T-cell (primary cell): ENCODE results near the gene PTPRR. TPM values are rescaled to one million over a fixed set of nuclear protein-coding genes. Genes with fewer than 3 reads are reported as not detected.

Experiments
- ATAC-seq, 4 experiments: fragments of 200-7000 bp in 3 of 4; fragments of 150-1000 bp in 1 of 4; cut with Tn5 transposase; replicated peaks in 1 of 4; 1 replicate in 3 of 4; 2 replicates in 1 of 4; pipeline ENCODE4 v1.10.0; 2021; ENCODE audit warnings: moderate library complexity in 3 of 4, mild to moderate bottlenecking in 2 of 4, moderate number of reproducible peaks in 1 of 4
- CTCF ChIA-PET, 2 donors: fragments of 300-600 bp; sonication (Branson Sonifier 250); formaldehyde crosslinking; loops; one replicate each; lab custom pipeline; 2022; ENCODE audit warnings: antibody characterized with exemption in 2 of 2; lab: Charles Lee
- POLR2A ChIA-PET, 2 donors: fragments of 300-600 bp; sonication (Branson Sonifier 250); formaldehyde crosslinking; loops; one replicate each; lab custom pipeline; 2022; ENCODE audit warnings: antibody characterized with exemption in 2 of 2; lab: Charles Lee
- DNase-seq, 35 experiments: peaks; one replicate each; pipeline versions ENCODE4 v3.0.0 to v3.0.0-alpha.2; 2013 to 2023
- H3K27ac ChIP-seq: one replicate; pipeline ENCODE4 v1.5.1; 2013; ENCODE audit warnings: low read length
- H3K27me3 ChIP-seq, 2 experiments: replicated peaks in 1 of 2; 1 replicate in 1 of 2; 2 replicates in 1 of 2; pipeline versions ENCODE4 v1.6.1 to v1.7.0; 2013; ENCODE audit warnings: low read length in 1 of 2, mixed read lengths in 1 of 2; ENCODE audit not compliant: control insufficient read depth in 2 of 2, insufficient read depth in 2 of 2; ENCODE audit errors: extremely low read depth in 1 of 2
- H3K36me3 ChIP-seq, 2 donors: 1 replicate in 1 of 2; 2 replicates in 1 of 2; pipeline versions ENCODE4 v1.6.1 to v1.7.0; 2013; ENCODE audit warnings: low read length in 1 of 2; ENCODE audit not compliant: control insufficient read depth in 2 of 2, insufficient read depth in 1 of 2; ENCODE audit errors: extremely low read depth in 1 of 2
- H3K4me1 ChIP-seq, 2 experiments: 1 replicate in 1 of 2; 2 replicates in 1 of 2; pipeline versions ENCODE4 v1.6.1 to v1.7.0; 2013; ENCODE audit warnings: low read length in 2 of 2, mixed read lengths in 1 of 2; ENCODE audit not compliant: insufficient read depth in 2 of 2, control insufficient read depth in 1 of 2; ENCODE audit errors: extremely low read depth in 1 of 2
- H3K4me3 ChIP-seq, 2 donors: 1 replicate in 1 of 2; 2 replicates in 1 of 2; pipeline versions ENCODE4 v1.5.1 to v1.7.0; 2013; ENCODE audit warnings: mild to moderate bottlenecking in 2 of 2, low read length in 1 of 2, moderate library complexity in 1 of 2; ENCODE audit not compliant: control insufficient read depth in 1 of 2; ENCODE audit errors: extremely low read depth in 1 of 2
- H3K9me3 ChIP-seq: 2 replicates; pipeline ENCODE4 v1.7.0; 2013
- H3K27ac Mint-ChIP-seq, 2 donors: one replicate each; pipeline ENCODE4 v1.8.0; 2020 to 2021; ENCODE audit warnings: mild to moderate bottlenecking in 2 of 2, mixed read lengths in 2 of 2
- H3K27me3 Mint-ChIP-seq, 2 donors: one replicate each; pipeline ENCODE4 v1.8.0; 2021 to 2022; ENCODE audit warnings: mixed read lengths in 2 of 2
- H3K36me3 Mint-ChIP-seq: one replicate; pipeline ENCODE4 v1.8.0; 2021; ENCODE audit warnings: mixed read lengths
- H3K4me1 Mint-ChIP-seq, 3 donors: one replicate each; pipeline ENCODE4 v1.8.0; 2020 to 2022; ENCODE audit warnings: mixed read lengths in 3 of 3, mild to moderate bottlenecking in 1 of 3
- H3K4me3 Mint-ChIP-seq, 3 donors: one replicate each; pipeline ENCODE4 v1.8.0; 2020 to 2022; ENCODE audit warnings: mild to moderate bottlenecking in 3 of 3, mixed read lengths in 3 of 3, moderate library complexity in 3 of 3
- H3K9me3 Mint-ChIP-seq, 3 donors: one replicate each; pipeline ENCODE4 v1.8.0; 2020 to 2022; ENCODE audit warnings: mixed read lengths in 3 of 3
- WGBS: methylation state at CpG from one replicate; pipeline ENCODE4 v1.1.5; 2013; ENCODE audit warnings: missing lambda C conversion rate; ENCODE audit not compliant: insufficient coverage; 5-methylcytosine and 5-hydroxymethylcytosine counted together
- total RNA-seq, 35 experiments: library from RNA in 6 of 35; stranded (reverse) in 6 of 35; fragments of 120-200 nt in 1 of 35; gene quantifications; one replicate each; pipeline versions ENCODE4 v1.2.1 to v1.2.4 and lab custom pipeline; 2013 to 2026

The PTPRR gene
- total RNA-seq, 5 donors from 2014 or later (not counting 1 experiment from before 2014, with no cell fraction given): not detected

GRCh38 chr12:70627677-70628076 lies 292.9 kb downstream of the PTPRR start:
- H3K27me3 ChIP-seq: no peaks in the 10 kb centered on the region
- no peak overlapping the region for H3K4me3 ChIP-seq
- no peaks in the 10 kb centered on the region for H3K36me3 ChIP-seq
- no peak overlapping the region for H3K4me3 Mint-ChIP-seq
- H3K4me1 Mint-ChIP-seq: no peaks in the 10 kb centered on the region
- no peaks in the 10 kb centered on the region for H3K36me3 Mint-ChIP-seq
- H3K27ac ChIP-seq: no peak overlapping the region
- WGBS: 100% methylated on average over 1 of the region's 5 CpGs
- no peak overlapping the region for H3K27ac Mint-ChIP-seq
- H3K27me3 Mint-ChIP-seq: peaks cover 3 to 5% of the 10 kb centered on the region in 2 donors
- ChIA-PET CTCF (interaction anchor here in 1 of 2 donors (0.6 kb wide), 1 partner anchor 1386 kb away, joined by 3 read pairs; no protein-coding TSS in a partner anchor), POLR2A (no interaction called here)
- ATAC-seq: no peak
- no peak for DNase-seq
- H3K9me3 Mint-ChIP-seq: peaks cover 0 to 5% (median 4%) of the 10 kb centered on the region in 3 donors
- no peaks in the 10 kb centered on the region for H3K9me3 ChIP-seq
- no peaks in the 10 kb centered on the region for H3K4me1 ChIP-seq

DNA sequence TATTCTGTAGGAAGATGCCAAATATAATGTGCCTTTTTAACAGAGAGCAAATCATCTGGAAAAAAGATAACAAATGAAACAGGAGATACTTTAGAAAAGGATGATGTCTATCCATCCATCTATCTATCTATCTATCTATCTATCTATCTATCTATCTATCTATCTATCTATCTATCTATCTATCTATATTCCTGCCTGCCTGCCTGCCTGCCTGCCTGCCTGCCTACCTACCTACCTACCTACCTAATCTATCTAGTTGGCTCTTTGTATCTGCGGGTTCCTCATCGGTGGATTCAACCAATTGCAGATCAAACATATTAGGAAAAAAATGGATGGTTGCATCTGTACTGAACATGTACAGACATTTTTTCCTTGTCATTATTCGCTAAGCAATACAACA lies 294.4 kb downstream of the PTPRR start:
- ATAC-seq: no peak
- Mint-ChIP-seq H3K27ac (no peak overlapping the region), H3K36me3 (no peaks in the 10 kb centered on the region), H3K4me1 (no peaks in the 10 kb centered on the region), H3K9me3 (peaks cover 0 to 5% (median 4%) of the 10 kb centered on the region in 3 donors), H3K27me3 (peaks cover 3 to 5% of the 10 kb centered on the region in 2 donors), H3K4me3 (no peak overlapping the region)
- ChIA-PET CTCF (no interaction called here), POLR2A (no interaction called here)
- H3K27ac ChIP-seq: no peak overlapping the region
- H3K9me3 ChIP-seq: no peaks in the 10 kb centered on the region
- no peak for DNase-seq
- H3K4me3 ChIP-seq: no peak overlapping the region
- no peaks in the 10 kb centered on the region for H3K27me3 ChIP-seq
- no CpG with 5 or more reads among the region's 3 CpGs for WGBS
- no peaks in the 10 kb centered on the region for H3K36me3 ChIP-seq
- no peaks in the 10 kb centered on the region for H3K4me1 ChIP-seq

GRCh38 chr12:70619471-70620152 lies 300.9 kb downstream of the PTPRR start:
- no peak overlapping the region for H3K4me3 ChIP-seq
- peaks cover 0 to 2% of the 10 kb centered on the region in 2 experiments for H3K27me3 ChIP-seq
- ATAC-seq: no peak
- no peak overlapping the region for H3K27ac Mint-ChIP-seq
- no peaks in the 10 kb centered on the region for H3K9me3 Mint-ChIP-seq
- ChIA-PET CTCF (no interaction called here), POLR2A (no interaction called here)
- no peak overlapping the region for H3K4me3 Mint-ChIP-seq
- peaks cover 5 to 16% of the 10 kb centered on the region in 2 donors for H3K27me3 Mint-ChIP-seq
- no peaks in the 10 kb centered on the region for H3K4me1 ChIP-seq
- no peaks in the 10 kb centered on the region for H3K36me3 Mint-ChIP-seq
- 100% methylated on average over 1 of the region's 5 CpGs for WGBS
- no peaks in the 10 kb centered on the region for H3K9me3 ChIP-seq
- no peaks in the 10 kb centered on the region for H3K4me1 Mint-ChIP-seq
- H3K27ac ChIP-seq: no peak overlapping the region
- no peaks in the 10 kb centered on the region for H3K36me3 ChIP-seq
- DNase-seq: no peak

DNA sequence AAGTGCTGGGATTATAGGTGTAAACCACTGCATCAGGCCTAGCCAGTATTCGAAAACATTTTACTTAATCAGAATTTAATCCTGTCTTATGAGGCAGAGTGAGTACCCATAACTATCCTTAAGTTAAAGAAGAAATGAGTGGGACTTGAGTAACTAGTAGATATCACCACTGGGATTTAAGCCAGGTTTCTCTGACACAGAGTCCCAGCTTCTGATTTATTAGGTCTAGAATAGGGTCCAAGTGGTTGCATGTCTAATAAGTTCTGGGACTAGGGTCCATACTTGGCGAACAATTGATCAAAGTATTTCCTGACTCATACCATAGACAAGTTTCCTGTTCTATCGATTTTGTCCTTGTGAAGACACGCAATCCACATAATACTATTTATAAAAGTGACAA lies 302.2 kb downstream of the PTPRR start:
- Histone ChIP-seq H3K4me3 (no peak overlapping the region), H3K36me3 (no peaks in the 10 kb centered on the region), H3K27ac (no peak overlapping the region), H3K4me1 (no peaks in the 10 kb centered on the region), H3K27me3 (peaks cover 0 to 2% of the 10 kb centered on the region in 2 experiments), H3K9me3 (no peaks in the 10 kb centered on the region)
- H3K27me3 Mint-ChIP-seq: peaks cover 7 to 17% of the 10 kb centered on the region in 2 donors
- ChIA-PET POLR2A (no interaction called here), CTCF (no interaction called here)
- no peak overlapping the region for H3K4me3 Mint-ChIP-seq
- WGBS: no CpG with 5 or more reads among the region's 4 CpGs
- H3K4me1 Mint-ChIP-seq: no peaks in the 10 kb centered on the region
- no peaks in the 10 kb centered on the region for H3K9me3 Mint-ChIP-seq
- ATAC-seq (no peak), DNase-seq (no peak)
- H3K36me3 Mint-ChIP-seq: no peaks in the 10 kb centered on the region
- H3K27ac Mint-ChIP-seq: no peak overlapping the region

DNA sequence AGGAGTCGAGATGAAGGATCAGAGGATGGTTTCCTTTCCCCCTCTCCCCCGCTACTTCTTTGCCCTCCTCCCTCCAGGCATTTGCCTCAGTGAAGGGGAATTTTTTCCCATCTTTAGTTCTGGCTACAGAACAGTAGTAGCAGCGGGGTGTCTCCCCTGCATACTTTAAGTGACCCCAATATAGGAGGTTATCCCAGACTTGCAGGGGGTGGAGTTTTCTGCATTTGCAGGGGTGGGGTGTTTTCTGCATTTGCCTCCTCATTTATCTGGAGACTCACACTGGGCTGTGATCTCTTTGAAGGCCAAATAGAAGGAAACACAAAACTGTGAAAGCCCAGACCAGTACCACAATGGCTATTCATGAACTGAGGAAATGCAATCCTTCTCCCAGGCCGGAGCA lies 303.1 kb downstream of the PTPRR start:
- Histone ChIP-seq H3K27me3 (peaks cover 0 to 2% of the 10 kb centered on the region in 2 experiments), H3K27ac (no peak overlapping the region), H3K36me3 (no peaks in the 10 kb centered on the region), H3K9me3 (no peaks in the 10 kb centered on the region), H3K4me3 (no peak overlapping the region), H3K4me1 (no peaks in the 10 kb centered on the region)
- H3K36me3 Mint-ChIP-seq: no peaks in the 10 kb centered on the region
- no peaks in the 10 kb centered on the region for H3K4me1 Mint-ChIP-seq
- no peak overlapping the region for H3K4me3 Mint-ChIP-seq
- DNase-seq (no peak), ATAC-seq (no peak)
- ChIA-PET POLR2A (no interaction called here), CTCF (no interaction called here)
- H3K27ac Mint-ChIP-seq: no peak overlapping the region
- no peaks in the 10 kb centered on the region for H3K9me3 Mint-ChIP-seq
- no CpG with 5 or more reads among the region's 4 CpGs for WGBS
- H3K27me3 Mint-ChIP-seq: peaks cover 9 to 20% of the 10 kb centered on the region in 2 donors

DNA sequence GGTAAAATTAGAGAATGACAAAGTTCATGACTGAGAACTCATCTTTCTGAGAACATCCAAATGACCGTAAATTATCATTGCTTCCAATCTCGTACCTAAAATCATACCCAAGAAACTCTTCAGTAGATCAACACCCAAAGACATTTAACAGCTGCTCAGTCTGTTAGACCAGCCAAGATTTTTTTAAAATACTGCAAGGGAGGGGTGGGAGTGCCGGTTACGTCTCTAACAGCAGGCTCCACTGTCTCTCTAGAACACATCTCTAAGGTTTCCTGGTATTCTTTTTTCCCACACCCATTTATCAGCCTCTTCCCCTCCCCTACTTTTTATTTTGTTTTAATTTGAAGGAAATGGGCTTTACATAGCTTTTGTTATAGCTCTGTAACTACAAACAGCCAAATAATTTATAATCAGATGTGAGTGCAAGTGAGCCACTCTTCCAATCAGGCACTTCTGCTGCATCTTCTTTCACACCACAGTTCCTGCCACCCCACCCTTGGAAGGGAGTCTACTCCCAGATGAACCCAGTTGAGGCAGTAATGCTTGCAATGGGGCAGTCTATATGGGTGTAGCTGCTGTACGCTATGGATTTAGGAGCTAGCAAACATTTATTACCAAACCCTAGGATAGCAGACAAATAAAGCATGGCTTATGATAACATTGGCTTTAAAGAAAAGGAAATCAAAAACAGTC lies 305.2 kb downstream of the PTPRR start:
- no peak overlapping the region for H3K4me3 ChIP-seq
- H3K27me3 ChIP-seq: peaks cover 2 to 6% of the 10 kb centered on the region in 2 experiments
- H3K4me1 ChIP-seq: no peaks in the 10 kb centered on the region
- no peak overlapping the region for H3K27ac Mint-ChIP-seq
- no peaks in the 10 kb centered on the region for H3K9me3 Mint-ChIP-seq
- no peak for DNase-seq
- ChIA-PET POLR2A (no interaction called here), CTCF (no interaction called here)
- no CpG with 5 or more reads among the region's 5 CpGs for whole genome bisulfite sequencing
- H3K36me3 Mint-ChIP-seq: no peaks in the 10 kb centered on the region
- no peak for ATAC-seq
- H3K4me1 Mint-ChIP-seq: peaks cover 0 to 3% (median 3%) of the 10 kb centered on the region in 3 donors
- H3K36me3 ChIP-seq: no peaks in the 10 kb centered on the region
- no peak overlapping the region for H3K4me3 Mint-ChIP-seq
- H3K9me3 ChIP-seq: no peaks in the 10 kb centered on the region
- H3K27ac ChIP-seq: no peak overlapping the region
- H3K27me3 Mint-ChIP-seq: peaks cover 20 to 37% of the 10 kb centered on the region in 2 donors
